Suprapubic skin (tissue), 3 donors: ENCODE measurements around the gene CLIC3.

Experiments used
- CTCF ChIP-seq, 2 donors: fragments of 200-600 bp in 1 of 2; fragments of 450-650 bp in 1 of 2; sonication (generic) in 1 of 2; IDR thresholded peaks; one replicate each; pipeline ENCODE4 v1.5.1; 2016 to 2019; ENCODE audit warnings: antibody characterized with exemption in 2 of 2, mild to moderate bottlenecking in 1 of 2, moderate library complexity in 1 of 2
- EP300 ChIP-seq: sonication (generic); formaldehyde crosslinking; IDR thresholded peaks from one replicate; pipeline ENCODE4 v1.6.1; 2017; ENCODE audit warnings: antibody characterized with exemption

- TF ChIP-seq CTCF (IDR thresholded peaks at IDR 0.05): no peak
- TF ChIP-seq EP300: no peak
Observed at GRCh38 chr9:137020771-137021567, 24.6 kb upstream of the CLIC3 start.
